NCI-H2171 treated with DMSO at 0.1 percent for 48 hours (cell line): Measurements from ENCODE around the gene WWOX.

Source experiments
- DNase-seq: peaks from one replicate; lab custom pipeline; 2025; lab: John Stamatoyannopoulos, UW

WWOX gene

DNA sequence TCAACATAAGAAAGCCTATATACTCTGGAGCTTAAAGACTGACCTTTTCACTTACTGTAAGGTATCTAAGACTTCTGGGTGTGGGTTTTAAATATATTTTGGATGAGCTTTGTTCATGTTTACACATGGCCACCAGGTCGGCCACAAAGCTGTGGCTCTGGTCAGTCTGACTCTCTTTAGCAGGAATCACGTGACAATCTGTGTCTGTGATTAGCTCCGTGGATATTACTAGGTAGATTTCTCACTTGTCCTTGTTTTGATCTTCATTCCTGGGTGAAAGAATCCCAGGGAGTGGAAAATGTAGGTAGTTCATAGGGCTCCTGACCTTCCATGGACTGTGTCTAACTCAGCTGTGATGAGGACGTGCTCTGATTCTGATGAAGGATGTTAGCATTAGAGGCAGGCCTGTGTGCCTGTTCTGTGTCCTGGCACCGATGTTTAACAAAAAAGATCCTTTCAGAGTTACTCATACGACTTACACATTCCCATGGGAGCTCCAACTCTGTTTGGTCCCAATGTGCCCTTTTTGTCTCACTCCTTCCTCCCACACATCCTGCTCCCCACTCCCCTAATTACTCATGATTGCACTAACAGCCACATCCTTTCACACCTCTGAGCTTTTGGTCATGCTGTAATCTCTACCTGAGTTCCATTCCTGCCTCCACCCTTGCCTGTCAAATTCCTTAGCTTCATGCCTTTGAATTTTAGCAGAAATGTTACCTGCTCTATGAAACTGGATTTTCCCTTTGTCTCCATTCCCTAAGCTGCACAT is 1076.0 kb downstream of the WWOX start:
- no peak for DNase-seq

DNA sequence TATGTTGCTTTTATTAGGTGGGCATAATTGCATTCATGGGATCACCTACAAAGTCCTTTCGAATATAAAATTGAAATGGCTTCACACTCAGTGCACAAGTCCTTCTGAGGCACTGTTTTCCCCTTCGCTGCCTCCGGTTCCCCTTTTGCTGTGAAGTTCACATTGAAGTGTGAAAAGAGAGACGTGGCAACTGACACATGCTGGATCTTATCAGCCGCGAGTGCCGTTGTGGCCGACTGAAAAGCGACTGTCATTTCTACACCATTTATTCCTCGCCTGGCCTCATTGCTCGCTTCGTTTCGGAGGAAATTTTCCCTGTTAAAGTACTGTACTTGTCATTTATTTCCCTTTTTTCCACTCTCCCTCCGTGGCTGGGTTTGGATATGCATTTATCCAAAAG is 1077.6 kb downstream of the WWOX start:
- DNase-seq: no peak

DNA sequence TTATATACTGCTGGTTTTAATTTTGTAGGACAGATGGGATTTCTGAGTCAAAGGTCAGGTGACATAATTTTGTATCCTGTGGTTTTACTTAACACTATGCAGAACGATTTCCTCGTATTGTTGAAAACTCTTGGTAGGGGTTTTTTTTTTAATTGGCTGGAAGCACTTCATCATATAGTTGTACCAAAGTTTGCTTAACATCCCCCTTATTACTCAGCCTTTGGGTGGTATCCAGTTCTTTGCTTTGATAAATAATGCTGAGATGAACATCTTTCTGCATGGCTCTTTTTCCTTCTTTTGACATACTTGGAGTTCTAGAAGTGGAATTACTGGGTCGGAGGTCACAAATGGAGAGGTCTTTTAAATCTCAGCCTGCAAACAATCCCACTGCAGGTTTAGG is 1082.0 kb downstream of the WWOX start:
- no peak for DNase-seq

DNA sequence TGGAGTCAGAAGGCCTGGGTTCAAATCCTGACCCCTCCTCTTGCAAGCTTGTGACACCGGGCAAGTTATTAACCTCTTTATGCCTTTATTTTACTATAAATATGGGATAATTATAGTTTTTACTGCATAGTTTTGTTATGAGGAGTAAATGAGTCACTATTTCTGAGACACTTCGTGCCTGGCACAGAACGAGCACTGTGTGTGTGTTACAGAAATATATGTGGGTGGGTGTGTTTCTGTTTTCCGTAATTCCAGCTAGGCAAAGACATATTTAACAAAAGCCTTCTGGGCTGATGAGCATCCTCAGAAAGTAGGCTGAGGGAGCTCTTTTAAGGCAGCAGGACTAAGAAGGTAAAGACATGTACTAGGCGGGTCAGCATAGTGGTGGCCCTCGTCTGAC is 1083.2 kb downstream of the WWOX start:
- no peak for DNase-seq

DNA sequence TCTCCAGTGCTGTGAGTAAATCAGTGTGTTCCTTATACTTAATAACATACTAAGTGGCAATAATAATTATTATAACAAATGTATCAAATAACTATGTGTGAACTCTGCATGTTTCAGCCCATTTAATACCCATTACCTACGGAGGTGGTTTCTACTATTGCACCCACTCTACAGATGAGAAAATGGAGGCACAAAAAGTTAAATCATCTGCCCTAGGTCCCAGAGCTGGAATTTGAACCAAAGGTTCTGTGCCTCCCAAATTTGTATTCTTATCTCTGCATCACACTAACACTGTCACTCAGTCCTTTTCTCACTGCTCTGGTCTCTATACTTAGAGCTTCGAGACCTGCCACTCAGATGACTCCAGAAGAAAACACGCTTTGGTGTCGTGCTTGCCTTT is 1084.1 kb downstream of the WWOX start:
- DNase-seq: no peak

DNA sequence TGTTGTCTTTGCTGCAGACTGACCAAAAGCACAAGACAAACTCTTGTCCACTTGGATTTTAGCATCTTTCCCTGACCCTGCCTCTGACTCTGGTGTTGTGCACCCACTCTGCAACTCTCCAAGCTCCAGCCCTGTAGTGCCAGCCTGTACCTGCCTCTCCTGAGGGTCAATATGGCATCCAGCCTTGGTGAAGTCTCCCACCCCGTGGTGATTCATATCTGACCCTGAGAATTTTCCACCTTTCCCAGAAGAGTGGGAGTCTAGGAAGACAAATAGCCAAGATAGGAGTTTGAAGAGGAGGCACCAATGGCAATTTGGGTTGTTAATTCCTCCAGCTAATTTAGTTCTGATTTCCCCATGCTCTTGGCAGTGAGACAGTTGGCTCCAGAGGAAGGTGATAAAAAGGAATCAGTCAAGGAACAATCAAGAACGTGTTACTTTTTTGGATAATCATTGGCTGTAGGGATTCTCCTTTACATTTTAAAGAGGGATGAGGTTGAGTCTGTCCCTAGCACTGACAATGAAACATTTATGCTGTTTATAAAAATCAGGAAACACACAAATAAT is 1085.1 kb downstream of the WWOX start:
- DNase-seq: no peak

DNA sequence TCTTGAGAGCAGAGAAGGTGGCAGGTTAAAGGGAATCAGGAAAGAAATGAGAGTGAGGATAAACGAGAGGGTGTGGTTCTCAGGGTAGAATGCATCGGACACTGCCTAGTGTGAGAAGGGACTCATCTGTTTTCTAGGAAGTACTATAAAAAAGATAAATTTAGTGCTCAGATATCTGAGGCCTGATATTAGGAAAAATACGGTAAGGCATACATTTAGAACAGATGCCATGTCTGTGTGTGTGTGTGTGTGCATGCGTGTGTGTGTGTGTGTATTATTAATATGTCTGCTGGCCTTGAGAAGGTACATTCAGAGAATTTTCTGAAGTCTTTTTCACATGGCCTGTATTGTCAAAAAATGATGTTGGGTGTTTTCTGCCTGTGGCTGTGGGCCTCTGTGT is 1086.3 kb downstream of the WWOX start:
- peak; percentile 68 for DNase-seq

DNA sequence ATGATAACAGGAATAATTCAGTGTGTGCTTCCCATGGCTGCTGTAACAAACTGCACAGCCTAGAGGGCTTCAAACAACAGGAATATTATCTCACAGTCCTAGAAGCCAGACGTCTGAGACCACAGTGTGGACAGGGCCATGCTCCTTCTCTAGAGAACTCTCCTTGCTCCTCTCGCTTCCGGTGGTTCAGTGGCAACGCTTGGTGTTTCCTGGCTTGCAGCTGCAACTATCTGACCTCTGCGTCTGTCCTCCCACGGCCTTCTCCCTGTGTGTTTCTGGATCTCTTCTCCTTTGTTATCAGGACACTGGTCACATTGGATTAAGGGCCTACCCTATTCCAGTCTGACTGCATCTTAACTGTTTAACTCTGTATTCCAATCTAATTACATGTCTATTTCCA is 1086.7 kb downstream of the WWOX start:
- no peak for DNase-seq

DNA sequence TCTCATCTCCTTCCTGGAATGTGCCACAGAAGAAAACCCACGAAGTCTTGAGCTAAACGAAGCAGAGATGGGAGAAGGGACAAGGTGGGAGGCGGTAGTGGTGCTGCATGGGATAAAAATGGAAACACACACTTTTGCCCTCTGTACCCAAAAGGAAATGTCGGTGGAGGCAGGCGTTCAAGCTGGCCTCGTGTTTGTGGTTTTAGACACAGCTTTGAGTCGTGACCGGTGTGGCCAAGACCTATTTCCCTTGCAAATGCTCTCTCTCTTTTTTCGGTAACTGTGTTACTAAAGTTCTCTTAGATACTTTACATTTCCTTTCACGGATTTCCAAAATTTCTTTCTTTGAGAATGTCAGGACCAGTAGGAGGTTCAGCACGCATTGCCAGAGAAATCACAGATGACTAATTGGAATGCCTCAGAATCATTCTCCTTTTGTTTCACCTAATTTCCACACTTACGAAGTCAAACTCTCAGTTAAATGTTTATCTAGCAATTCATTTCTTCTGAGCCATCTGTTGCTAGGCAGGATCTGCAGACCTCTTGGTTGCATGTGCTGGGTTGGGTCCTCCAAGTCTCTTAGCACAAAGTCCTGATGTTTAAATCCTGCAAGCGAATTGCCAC is 1088.8 kb downstream of the WWOX start:
- peak; percentile 4 for DNase-seq

DNA sequence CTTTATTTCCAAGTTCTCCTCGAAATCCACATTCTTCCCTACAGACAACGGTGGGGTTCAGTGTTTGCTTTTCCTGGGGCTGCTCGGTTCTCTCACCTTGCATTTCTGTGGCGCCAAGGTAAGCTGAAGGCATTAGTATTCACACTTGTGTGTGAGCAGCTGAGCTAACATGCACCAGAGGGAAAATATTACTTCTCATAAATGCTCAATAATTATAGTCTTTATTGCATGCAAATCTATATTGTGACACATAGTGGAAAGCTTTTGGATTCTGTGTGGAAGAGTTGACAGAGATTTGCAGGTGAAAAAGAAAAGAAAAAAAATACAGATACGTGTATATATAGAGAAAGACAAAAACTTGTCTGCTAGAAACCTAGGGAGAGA is 1089.3 kb downstream of the WWOX start:
- DNase-seq: no peak

DNA sequence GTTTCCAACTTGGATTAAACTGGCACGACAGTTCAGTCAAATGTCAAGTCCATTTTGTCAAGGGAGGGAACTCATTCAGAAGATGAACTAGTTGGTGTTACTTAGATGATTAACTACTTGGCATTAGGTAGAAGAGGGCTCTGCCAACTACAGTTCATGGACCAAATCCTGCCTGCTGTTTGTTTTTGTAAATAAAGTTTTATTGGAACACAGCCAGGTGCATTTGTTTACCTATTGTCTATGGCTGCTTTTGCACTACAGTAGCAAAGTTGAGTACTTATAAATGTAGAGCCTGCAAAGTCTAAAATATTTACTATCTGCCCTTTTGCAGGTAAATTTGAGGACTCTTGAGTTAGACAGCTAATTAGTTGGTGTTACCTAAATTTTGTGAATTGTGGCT is 1091.1 kb downstream of the WWOX start:
- DNase-seq: no peak

DNA sequence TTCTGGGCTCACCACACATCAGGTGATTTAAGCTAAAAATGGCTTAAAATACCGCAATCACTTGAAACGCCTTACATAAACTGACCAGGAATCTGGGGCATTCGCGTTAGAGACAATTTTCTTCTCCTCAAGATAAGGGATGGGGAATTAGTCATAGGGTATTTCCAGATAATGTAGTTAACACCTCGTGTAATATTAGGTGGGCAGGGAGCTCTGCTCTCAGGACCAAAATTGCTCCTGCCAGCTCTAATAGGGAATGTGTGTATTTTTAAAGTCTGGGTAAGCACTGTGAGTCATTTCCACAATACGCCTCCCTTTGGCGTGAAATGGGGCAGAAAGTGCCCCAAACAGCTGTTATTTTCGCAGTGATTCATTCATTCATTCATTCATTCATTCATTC is 1092.5 kb downstream of the WWOX start:
- no peak for DNase-seq

DNA sequence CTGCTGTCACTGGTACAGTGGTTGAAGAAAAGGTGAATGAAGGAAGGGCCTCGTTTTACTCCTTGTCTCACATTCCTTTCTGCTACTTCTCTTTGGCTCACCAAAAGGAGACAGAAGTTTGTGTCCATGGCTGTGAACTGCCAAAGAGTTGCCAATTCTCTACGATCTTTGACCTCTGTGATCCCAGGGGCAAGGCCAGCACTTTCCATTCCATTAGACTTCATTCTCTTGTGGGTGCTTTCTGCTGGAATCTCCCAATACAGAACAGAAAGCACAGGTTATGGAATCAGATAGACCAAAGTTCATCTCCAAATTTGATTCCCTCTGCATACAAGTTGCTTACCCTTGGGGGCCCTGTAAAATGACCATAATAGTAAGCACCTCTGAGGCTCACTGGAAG is 1093.5 kb downstream of the WWOX start:
- DNase-seq: no peak

DNA sequence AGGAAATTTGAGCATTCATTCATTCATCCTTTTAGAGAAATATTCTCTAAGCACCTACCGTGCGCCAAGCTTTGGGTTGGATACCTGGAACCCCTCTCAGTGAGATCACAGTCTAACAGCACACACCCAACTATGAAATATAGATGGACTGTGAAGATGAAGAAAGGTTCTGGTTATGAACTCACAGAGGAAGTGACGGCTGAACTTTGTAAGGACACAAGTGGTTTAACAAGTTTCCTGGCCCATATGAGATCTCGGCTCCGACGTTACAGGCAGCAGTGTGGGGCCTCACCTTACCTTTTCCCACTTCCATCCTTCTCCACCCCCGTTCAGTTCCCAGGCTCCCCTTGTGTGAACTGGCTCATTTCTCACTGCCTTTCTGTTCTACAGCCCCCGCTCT is 1094.8 kb downstream of the WWOX start:
- DNase-seq: no peak

DNA sequence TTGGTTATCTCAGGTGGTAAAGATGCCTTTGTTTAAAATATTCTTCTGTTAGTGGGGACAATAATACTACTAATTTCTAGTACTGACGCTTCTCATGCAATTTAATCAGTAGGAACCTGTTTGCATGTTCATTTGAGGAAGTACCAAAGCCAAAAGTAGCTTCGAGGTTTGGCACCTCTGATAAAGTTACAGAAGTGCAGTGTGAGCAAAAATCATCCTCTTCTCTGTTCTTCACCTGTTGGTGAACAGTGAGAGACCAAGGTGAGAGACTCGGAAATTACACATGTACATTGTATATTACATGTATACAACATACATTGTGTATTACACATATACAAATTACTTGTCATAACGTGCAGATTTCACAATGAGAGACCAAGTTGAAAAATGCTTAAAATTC is 1096.5 kb downstream of the WWOX start:
- no peak for DNase-seq

DNA sequence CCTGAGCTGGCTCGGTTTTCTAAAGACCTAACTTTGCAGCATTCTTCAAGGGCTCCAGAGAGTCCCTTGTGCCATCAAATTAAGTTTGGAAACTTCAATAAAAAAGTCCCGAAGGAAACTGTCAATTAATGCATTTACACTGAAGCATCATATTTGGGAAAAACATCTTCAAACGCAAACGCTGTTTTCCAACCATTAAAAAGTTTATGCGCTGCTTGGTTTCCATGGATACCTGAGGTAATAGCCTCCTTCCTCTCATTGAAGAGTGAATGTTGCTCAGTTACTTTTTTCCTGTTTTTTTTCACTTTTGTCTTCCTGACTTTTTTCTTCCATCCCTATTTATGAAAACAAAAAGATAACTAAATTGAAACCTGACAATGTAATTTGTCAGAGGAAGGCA is 1102.0 kb downstream of the WWOX start:
- DNase-seq: no peak

DNA sequence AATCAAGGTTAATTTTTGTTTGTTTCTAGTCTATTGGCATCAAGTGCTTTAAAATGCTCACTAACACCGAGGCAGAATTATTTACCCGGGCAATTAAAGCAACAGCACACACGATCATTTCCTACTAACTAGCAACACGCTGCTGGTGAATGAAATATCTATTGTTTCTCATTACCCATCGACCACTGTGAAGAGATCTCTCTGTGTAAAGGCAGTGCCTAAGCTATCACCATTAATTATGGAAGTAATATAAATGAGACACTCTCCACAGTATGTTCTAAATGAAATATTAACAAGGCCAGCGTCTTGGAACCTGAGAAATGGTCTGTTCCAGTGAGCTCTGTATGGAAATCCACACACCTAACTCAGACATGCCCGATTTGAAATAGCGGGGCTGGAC is 1103.5 kb downstream of the WWOX start:
- no peak for DNase-seq

DNA sequence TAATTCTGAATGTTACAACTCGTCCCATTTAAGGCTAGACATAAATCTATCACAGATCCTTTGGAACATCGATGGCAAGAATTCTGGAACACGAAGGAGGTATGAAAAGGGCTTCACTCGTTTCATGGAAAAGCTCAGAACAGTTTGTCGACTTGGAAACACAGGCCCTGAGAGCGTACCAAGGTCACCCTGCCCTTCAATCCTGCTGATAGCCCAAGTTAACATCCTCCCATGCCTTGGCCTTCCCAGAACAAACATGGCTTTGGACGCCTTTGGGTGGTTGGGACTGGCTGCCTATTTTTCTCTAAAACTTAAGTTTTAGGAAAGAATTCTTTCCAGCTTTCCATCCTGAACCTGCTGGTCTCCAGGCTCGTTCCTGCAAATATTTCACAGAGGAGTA is 1105.0 kb downstream of the WWOX start:
- no peak for DNase-seq

DNA sequence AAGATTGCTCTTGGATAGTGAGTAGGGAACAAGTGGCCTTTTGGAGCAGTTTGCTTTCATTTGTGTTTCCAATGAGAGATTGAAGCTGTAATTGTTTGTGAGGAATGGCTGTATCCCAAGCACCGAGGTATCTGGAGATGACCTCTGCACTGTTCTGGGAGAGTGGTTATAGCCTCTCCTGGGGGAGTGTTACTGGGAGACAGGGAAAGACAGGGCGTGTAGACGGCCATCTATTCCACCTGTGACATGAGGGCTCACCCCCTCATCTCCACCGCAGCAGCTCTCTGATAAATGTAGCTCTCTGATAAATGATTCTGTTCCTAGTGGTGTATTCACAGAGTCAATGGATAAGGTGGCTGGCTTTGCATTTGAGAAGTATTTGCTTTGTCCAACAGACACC is 1107.4 kb downstream of the WWOX start:
- no peak for DNase-seq

DNA sequence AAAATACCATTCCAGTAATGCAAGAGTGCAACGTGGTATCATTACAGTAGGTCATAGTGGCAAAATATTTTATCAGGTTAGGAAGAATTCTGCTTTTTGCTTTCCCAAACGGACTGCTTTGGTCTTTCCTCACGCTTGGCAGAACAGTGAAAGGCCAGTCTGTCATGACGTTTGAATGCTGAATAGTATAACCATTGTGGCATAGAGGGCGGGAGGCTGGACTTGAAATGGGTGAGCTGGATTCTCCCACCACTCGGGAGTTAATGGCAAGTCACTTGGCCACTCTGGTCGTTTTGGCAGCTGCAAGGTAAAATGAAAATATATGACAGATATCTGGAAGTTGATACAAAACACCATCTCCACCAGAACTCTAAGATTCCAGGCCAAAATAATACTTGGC is 1109.9 kb downstream of the WWOX start:
- no peak for DNase-seq

DNA sequence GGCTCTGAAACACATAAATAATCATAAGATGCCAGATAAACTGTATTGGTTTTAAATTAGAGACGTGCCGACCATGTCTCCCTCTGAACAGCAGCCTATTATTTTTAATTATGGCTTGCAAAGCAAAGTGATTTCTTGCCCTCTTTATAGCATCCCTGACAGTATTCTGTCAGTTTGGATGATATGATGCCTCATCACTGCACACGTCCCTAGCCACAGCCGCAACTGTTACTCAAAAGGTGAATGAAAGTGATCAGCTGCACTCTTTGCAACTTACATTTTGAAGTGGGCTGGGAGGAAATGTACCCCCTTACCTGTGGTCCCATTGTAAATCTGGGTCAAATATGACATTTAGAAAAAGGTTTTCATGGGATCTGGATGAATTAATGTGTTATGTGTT is 1111.2 kb downstream of the WWOX start:
- no peak for DNase-seq

DNA sequence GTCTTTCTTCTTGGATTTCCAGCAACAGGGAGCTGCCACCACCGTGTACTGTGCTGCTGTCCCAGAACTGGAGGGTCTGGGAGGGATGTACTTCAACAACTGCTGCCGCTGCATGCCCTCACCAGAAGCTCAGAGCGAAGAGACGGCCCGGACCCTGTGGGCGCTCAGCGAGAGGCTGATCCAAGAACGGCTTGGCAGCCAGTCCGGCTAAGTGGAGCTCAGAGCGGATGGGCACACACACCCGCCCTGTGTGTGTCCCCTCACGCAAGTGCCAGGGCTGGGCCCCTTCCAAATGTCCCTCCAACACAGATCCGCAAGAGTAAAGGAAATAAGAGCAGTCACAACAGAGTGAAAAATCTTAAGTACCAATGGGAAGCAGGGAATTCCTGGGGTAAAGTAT is 1112.1 kb downstream of the WWOX start:
- no peak for DNase-seq

DNA sequence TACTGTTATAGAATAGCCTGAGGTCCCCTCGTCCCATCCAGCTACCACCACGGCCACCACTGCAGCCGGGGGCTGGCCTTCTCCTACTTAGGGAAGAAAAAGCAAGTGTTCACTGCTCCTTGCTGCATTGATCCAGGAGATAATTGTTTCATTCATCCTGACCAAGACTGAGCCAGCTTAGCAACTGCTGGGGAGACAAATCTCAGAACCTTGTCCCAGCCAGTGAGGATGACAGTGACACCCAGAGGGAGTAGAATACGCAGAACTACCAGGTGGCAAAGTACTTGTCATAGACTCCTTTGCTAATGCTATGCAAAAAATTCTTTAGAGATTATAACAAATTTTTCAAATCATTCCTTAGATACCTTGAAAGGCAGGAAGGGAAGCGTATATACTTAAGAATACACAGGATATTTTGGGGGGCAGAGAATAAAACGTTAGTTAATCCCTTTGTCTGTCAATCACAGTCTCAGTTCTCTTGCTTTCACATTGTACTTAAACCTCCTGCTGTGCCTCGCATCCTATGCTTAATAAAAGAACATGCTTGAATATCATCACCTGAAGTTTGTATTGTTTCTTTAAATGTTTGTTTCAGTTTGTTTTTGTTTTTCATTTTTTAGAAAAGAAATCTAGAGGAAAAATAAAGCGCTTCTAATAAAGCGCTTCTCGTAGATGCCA is 1112.8 kb downstream of the WWOX start:
- no peak for DNase-seq
